BJ (cell line): ENCODE results near the gene SRSF7. TPM values are rescaled to one million over a fixed set of nuclear protein-coding genes. Genes with fewer than 3 reads are reported as not detected.

Source experiments
- CTCF ChIA-PET: fragments of 350-600 bp; formaldehyde crosslinking; extraction: SDS; loops from one replicate; lab custom pipeline; 2021; ENCODE audit warnings: antibody characterized with exemption, inconsistent platforms; lab: Yijun Ruan, JAX
- POLR2A ChIA-PET: fragments of 300-600 bp; sonication (Branson Sonifier 250); formaldehyde crosslinking; extraction: SDS; loops from one replicate; lab custom pipeline; 2021; ENCODE audit warnings: antibody characterized with exemption; lab: Charles Lee
- DNase-seq: peaks from one replicate; pipeline ENCODE4 v3.0.0-alpha.2; 2011; ENCODE audit warnings: low read depth
- H3K27me3 ChIP-seq: 2 replicates; pipeline ENCODE4 v1.6.0; 2011; ENCODE audit warnings: low read length; ENCODE audit not compliant: control insufficient read depth, insufficient read depth
- H3K36me3 ChIP-seq: 2 replicates; pipeline ENCODE4 v1.5.1; 2011; ENCODE audit warnings: low read length; ENCODE audit not compliant: control insufficient read depth, insufficient read depth
- H3K4me3 ChIP-seq: 2 replicates; pipeline ENCODE4 v1.5.1; 2011; ENCODE audit warnings: low read depth, mild to moderate bottlenecking, control low read depth, low read length
- CTCF ChIP-seq: IDR thresholded peaks from 2 replicates; pipeline ENCODE4 v1.5.1; 2011; ENCODE audit warnings: low read depth, mild to moderate bottlenecking, control low read depth, inconsistent platforms, low read length, moderate library complexity; ENCODE audit not compliant: insufficient read depth
- polyA plus RNA-seq: library from polyadenylated mRNA; depleted of rRNA; stranded (reverse); fragments of >200 nt; gene quantifications from 2 replicates; pipeline ENCODE4 v1.2.3, GENCODE V29; 2011

Gene SRSF7
- polyA plus RNA-seq, 1 experiment: 110 TPM

- peak overlapping the region; percentile 99 for H3K4me3 ChIP-seq
- ChIA-PET CTCF (interaction anchor here (1.6 to 1.7 kb wide), 3 partner anchors 9 to 193 kb away, joined by 4 read pairs; no protein-coding TSS in a partner anchor), POLR2A (no interaction called here)
- peaks cover 19% of the 10 kb centered on the region for H3K36me3 ChIP-seq
- no peaks in the 10 kb centered on the region for H3K27me3 ChIP-seq
- no peak for TF ChIP-seq CTCF
- no peak for DNase-seq
These were observed 2.0 kb downstream of the SRSF7 start for GRCh38 chr2:38748943-38749804.

- no peak for DNase-seq
- ChIA-PET CTCF (interaction anchor here (0.5 to 1.7 kb wide), 7 partner anchors 9 to 433 kb away, joined by 3 to 8 read pairs (median 4); no protein-coding TSS in a partner anchor), POLR2A (no interaction called here)
- H3K27me3 ChIP-seq: no peaks in the 10 kb centered on the region
- H3K4me3 ChIP-seq: no peak overlapping the region
- no peak for TF ChIP-seq CTCF
- peaks cover 19% of the 10 kb centered on the region for H3K36me3 ChIP-seq
These were observed 2.8 kb downstream of the SRSF7 start for GRCh38 chr2:38748391-38748790.

GRCh38 chr2:38747819-38748218 lies 3.3 kb downstream of the SRSF7 start:
- TF ChIP-seq CTCF: no peak
- DNase-seq: no peak
- ChIA-PET CTCF (interaction anchor here (0.5 to 1.7 kb wide), 10 partner anchors 8 to 496 kb away, joined by 3 to 8 read pairs (median 4); no protein-coding TSS in a partner anchor), POLR2A (no interaction called here)
- Histone ChIP-seq H3K27me3 (no peaks in the 10 kb centered on the region), H3K36me3 (peaks cover 21% of the 10 kb centered on the region), H3K4me3 (no peak overlapping the region)

GRCh38 chr2:38747007-38747424 lies 4.1 kb downstream of the SRSF7 start:
- H3K4me3 ChIP-seq: no peak overlapping the region
- ChIA-PET POLR2A (interaction anchor here (0.6 kb wide), 1 partner anchor 29 kb away, joined by 7 read pairs; no protein-coding TSS in a partner anchor), CTCF (interaction anchor here (0.6 to 1.6 kb wide), 5 partner anchors 165 to 495 kb away, joined by 3 to 8 read pairs (median 3); no protein-coding TSS in a partner anchor)
- peaks cover 21% of the 10 kb centered on the region for H3K36me3 ChIP-seq
- no peak for TF ChIP-seq CTCF
- DNase-seq: no peak
- no peaks in the 10 kb centered on the region for H3K27me3 ChIP-seq

- ChIA-PET CTCF (interaction anchor here (1.6 kb wide), 1 partner anchor 164 kb away, joined by 4 read pairs; no protein-coding TSS in a partner anchor), POLR2A (no interaction called here)
- H3K4me3 ChIP-seq: no peak overlapping the region
- DNase-seq: no peak
- H3K27me3 ChIP-seq: no peaks in the 10 kb centered on the region
- peaks cover 21% of the 10 kb centered on the region for H3K36me3 ChIP-seq
- no peak for TF ChIP-seq CTCF
These were observed 5.9 kb downstream of the SRSF7 start for GRCh38 chr2:38745267-38745666.
